Mucosa of stomach (tissue), 1 donor: Measurements from ENCODE around the gene TWSG1.
"Not testable (repeated sequence)": the region's sequence is repeated elsewhere in the genome, so short reads cannot be mapped to it uniquely, and the experiment has no call there.

Source experiments
- H3K27me3 ChIP-seq: one replicate; pipeline ENCODE4 v1.7.0; 2013; ENCODE audit warnings: mild to moderate bottlenecking, low read length; ENCODE audit not compliant: control insufficient read depth, insufficient read depth
- H3K36me3 ChIP-seq: one replicate; pipeline ENCODE4 v1.7.0; 2013; ENCODE audit warnings: low read length; ENCODE audit not compliant: control insufficient read depth, insufficient read depth
- H3K4me1 ChIP-seq: one replicate; pipeline ENCODE4 v1.7.0; 2013; ENCODE audit warnings: mild to moderate bottlenecking, low read length; ENCODE audit not compliant: control insufficient read depth, insufficient read depth
- H3K4me3 ChIP-seq: one replicate; pipeline ENCODE4 v1.7.0; 2013; ENCODE audit warnings: low read length
- H3K9ac ChIP-seq: one replicate; pipeline ENCODE4 v1.7.0; 2013; ENCODE audit warnings: mild to moderate bottlenecking, low read length, moderate library complexity
- H3K9me3 ChIP-seq: one replicate; pipeline ENCODE4 v1.7.0; 2013; ENCODE audit warnings: mild to moderate bottlenecking, low read length, moderate library complexity; ENCODE audit not compliant: control insufficient read depth
- donor health status: Pancreatic carcinoma.

Gene TWSG1

GRCh38 chr18:9366126-9366714 is 31.6 kb downstream of the TWSG1 start:
- peak overlapping the region; percentile 43 for H3K9ac ChIP-seq
- no peaks in the 10 kb centered on the region for H3K27me3 ChIP-seq
- no peaks in the 10 kb centered on the region for H3K9me3 ChIP-seq
- no peaks in the 10 kb centered on the region for H3K36me3 ChIP-seq
- H3K4me3 ChIP-seq, result peak overlapping the region; percentile 19
- no peaks in the 10 kb centered on the region for H3K4me1 ChIP-seq

GRCh38 chr18:9373254-9373653 is 38.7 kb downstream of the TWSG1 start:
- H3K4me3 ChIP-seq, H3K4me1 ChIP-seq, H3K36me3 ChIP-seq, H3K27me3 ChIP-seq, H3K9ac ChIP-seq, H3K9me3 ChIP-seq: not testable (repeated sequence)

- H3K4me3 ChIP-seq, result no peak overlapping the region
- H3K36me3 ChIP-seq, result no peaks in the 10 kb centered on the region
- H3K4me1 ChIP-seq, result no peaks in the 10 kb centered on the region
Observed at GRCh38 chr18:9379118-9379517, 44.5 kb downstream of the TWSG1 start.

GRCh38 chr18:9380101-9380500 is 45.5 kb downstream of the TWSG1 start:
- Histone ChIP-seq H3K9ac (no peak overlapping the region), H3K9me3 (no peaks in the 10 kb centered on the region), H3K4me3 (no peak overlapping the region), H3K27me3 (no peaks in the 10 kb centered on the region), H3K36me3 (no peaks in the 10 kb centered on the region), H3K4me1 (no peaks in the 10 kb centered on the region)

More at GRCh38 chr18:9379118-9379517, 44.5 kb downstream of the TWSG1 start:
- no peak overlapping the region for H3K9ac ChIP-seq
- H3K9me3 ChIP-seq, result no peaks in the 10 kb centered on the region
- H3K27me3 ChIP-seq, result no peaks in the 10 kb centered on the region

- no peaks in the 10 kb centered on the region for H3K9me3 ChIP-seq
- H3K36me3 ChIP-seq, result no peaks in the 10 kb centered on the region
- H3K9ac ChIP-seq, result no peak overlapping the region
- H3K4me3 ChIP-seq, result no peak overlapping the region
- no peaks in the 10 kb centered on the region for H3K27me3 ChIP-seq
- no peaks in the 10 kb centered on the region for H3K4me1 ChIP-seq
Observed at GRCh38 chr18:9380621-9381395, 46.2 kb downstream of the TWSG1 start.

GRCh38 chr18:9386879-9387278 is 52.3 kb downstream of the TWSG1 start:
- H3K36me3 ChIP-seq, result no peaks in the 10 kb centered on the region
- H3K9me3 ChIP-seq, result no peaks in the 10 kb centered on the region
- no peak overlapping the region for H3K4me3 ChIP-seq
- no peak overlapping the region for H3K9ac ChIP-seq
- no peaks in the 10 kb centered on the region for H3K4me1 ChIP-seq
- H3K27me3 ChIP-seq, result no peaks in the 10 kb centered on the region

- Histone ChIP-seq H3K9ac (no peak overlapping the region), H3K4me1 (no peaks in the 10 kb centered on the region), H3K9me3 (no peaks in the 10 kb centered on the region), H3K36me3 (no peaks in the 10 kb centered on the region), H3K4me3 (no peak overlapping the region), H3K27me3 (no peaks in the 10 kb centered on the region)
Observed at GRCh38 chr18:9387891-9388290, 53.3 kb downstream of the TWSG1 start.

GRCh38 chr18:9389706-9390105 is 55.1 kb downstream of the TWSG1 start:
- H3K27me3 ChIP-seq, result no peaks in the 10 kb centered on the region
- no peak overlapping the region for H3K9ac ChIP-seq
- no peaks in the 10 kb centered on the region for H3K36me3 ChIP-seq
- H3K4me1 ChIP-seq, result no peaks in the 10 kb centered on the region
- H3K9me3 ChIP-seq, result no peaks in the 10 kb centered on the region
- H3K4me3 ChIP-seq, result no peak overlapping the region

GRCh38 chr18:9392726-9393125 is 58.2 kb downstream of the TWSG1 start:
- no peak overlapping the region for H3K4me3 ChIP-seq
- H3K4me1 ChIP-seq, result no peaks in the 10 kb centered on the region
- no peaks in the 10 kb centered on the region for H3K27me3 ChIP-seq
- H3K9ac ChIP-seq, result no peak overlapping the region
- H3K9me3 ChIP-seq, result no peaks in the 10 kb centered on the region
- H3K36me3 ChIP-seq, result no peaks in the 10 kb centered on the region

- Histone ChIP-seq H3K9me3 (no peaks in the 10 kb centered on the region), H3K27me3 (no peaks in the 10 kb centered on the region), H3K9ac (no peak overlapping the region), H3K4me3 (no peak overlapping the region), H3K36me3 (no peaks in the 10 kb centered on the region), H3K4me1 (no peaks in the 10 kb centered on the region)
Observed at GRCh38 chr18:9394046-9394445, 59.5 kb downstream of the TWSG1 start.

GRCh38 chr18:9400197-9400596 is 65.6 kb downstream of the TWSG1 start:
- Histone ChIP-seq H3K4me3 (no peak overlapping the region), H3K4me1 (no peaks in the 10 kb centered on the region), H3K9ac (no peak overlapping the region), H3K9me3 (no peaks in the 10 kb centered on the region), H3K36me3 (no peaks in the 10 kb centered on the region), H3K27me3 (no peaks in the 10 kb centered on the region)

- no peaks in the 10 kb centered on the region for H3K27me3 ChIP-seq
- no peak overlapping the region for H3K9ac ChIP-seq
- H3K4me1 ChIP-seq, result no peaks in the 10 kb centered on the region
- H3K36me3 ChIP-seq, result no peaks in the 10 kb centered on the region
- no peaks in the 10 kb centered on the region for H3K9me3 ChIP-seq
- H3K4me3 ChIP-seq, result no peak overlapping the region
Observed at GRCh38 chr18:9401176-9401575, 66.6 kb downstream of the TWSG1 start.
